ENCODE data around the gene WDR37. TPM values are rescaled to one million over a fixed set of nuclear protein-coding genes. Genes with fewer than 3 reads are reported as not detected.
"Not testable (repeated sequence)": the region's sequence is repeated elsewhere in the genome, so short reads cannot be mapped to it uniquely, and the experiment has no call there.

Gene WDR37
- total RNA-seq, 1 donor from 2014 or later, result 38.5 TPM

DNA sequence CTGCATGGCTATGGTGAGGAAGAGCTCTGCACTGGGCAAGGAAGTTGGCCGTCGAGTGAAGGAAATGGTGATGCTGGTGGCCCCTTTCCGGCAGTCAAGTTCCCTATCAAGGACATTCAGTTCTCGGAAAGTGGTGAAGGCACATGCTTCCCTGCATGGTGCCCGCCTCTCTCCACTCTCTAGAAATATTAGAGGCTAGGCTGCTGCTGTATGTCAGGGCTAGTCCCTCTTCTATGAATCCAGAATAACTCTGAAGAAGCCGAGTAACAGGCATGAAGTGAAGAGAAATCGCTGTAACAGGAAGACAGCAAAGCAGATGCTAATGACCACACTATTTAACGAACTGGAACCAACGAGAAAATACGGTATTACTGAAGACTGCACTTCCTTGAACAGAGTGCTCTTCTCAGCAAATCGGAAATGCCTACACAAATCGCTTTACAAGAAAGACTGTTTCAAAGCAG is 12.6 kb upstream of the WDR37 start:
- DNase-seq (ENCODE audit: low spot score), result peak; percentile 23

- DNase-seq (ENCODE audit: low spot score), result no peak
Measured at GRCh38 chr10:1044146-1044545, 12.0 kb upstream of the WDR37 start.

DNA sequence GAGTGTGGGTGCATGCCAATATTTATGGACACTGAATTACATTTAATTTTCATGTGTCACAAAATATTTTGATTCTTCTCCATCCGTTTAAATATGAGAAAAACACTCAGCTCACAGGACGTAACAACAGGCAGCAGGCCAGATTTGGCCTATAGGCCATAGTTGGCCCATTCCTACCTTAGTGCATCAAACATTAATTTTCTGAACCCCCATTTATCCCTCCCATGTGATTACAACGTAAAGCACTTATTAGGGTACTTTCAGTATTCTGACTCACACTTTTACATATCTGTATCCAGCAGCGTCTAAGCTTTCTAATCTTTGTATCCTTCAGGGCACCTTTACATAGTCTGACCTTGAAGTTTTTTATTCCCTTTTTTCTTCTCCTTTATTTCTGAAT is 11.2 kb upstream of the WDR37 start:
- no peak for DNase-seq (ENCODE audit: low spot score)

DNA sequence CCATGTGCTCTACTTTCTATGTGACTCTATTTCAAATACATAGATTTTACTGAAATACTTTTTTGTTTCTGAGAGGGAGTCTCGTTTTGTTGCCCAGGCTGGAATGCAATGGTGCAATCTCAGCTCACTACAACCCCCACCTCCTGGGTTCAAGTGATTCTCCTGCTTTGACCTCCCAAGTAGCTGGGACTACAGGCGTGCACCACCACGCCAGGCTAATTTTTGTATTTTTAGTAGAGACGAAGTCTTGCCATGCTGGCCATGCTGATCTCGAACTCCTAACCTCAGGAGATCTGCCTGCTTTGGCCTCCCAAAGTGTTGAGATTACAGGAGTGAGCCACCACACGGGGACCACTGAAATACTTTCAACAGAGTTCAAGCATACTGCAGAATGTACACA is 10.8 kb upstream of the WDR37 start:
- DNase-seq (ENCODE audit: low spot score), result no peak

GRCh38 chr10:1047937-1048336 is 8.2 kb upstream of the WDR37 start:
- no peak for DNase-seq (ENCODE audit: low spot score)

GRCh38 chr10:1048349-1048731 is 7.8 kb upstream of the WDR37 start:
- no peak for DNase-seq (ENCODE audit: low spot score)

DNA sequence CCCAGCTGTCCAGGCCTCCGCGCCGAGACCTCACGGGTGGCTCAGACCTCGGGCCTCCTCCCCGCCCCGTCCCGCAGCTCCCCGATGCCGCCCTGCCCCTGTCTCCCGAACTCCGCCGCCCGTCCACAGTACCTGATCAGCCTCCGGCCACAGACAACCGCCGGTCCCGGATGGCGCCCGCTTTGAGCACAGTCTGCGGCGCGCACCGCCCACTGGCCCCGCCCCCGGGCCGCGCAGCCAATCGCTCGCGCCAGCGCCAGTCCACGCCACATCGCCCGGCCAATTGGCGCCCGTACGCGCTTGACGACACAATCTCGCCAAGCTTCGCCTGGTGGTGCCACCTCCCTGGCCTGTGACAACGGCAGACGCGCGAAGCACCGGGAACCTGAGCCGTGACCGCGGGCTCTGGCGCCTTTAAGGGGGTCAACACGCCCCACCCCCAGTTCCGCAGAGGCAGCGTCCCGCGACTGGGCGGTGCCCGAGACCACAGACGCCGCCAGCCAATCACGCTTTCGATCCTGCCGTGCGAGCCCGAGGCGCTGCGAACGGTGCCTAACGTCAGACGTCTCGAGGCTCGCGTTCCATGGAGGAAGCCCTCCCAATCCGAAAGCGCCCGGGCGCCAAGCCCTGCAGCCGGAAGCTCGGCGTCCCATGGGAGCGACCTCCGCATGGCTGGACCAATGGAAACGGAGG is 7.3 kb upstream of the WDR37 start, which contains the start of gene IDI1:
Gene IDI1 (minus strand): TSS at position 388 of the 693 bp plus-strand sequence. CDS start 116 bp downstream, at position 272.
- DNase-seq (ENCODE audit: low spot score), result peak; percentile 99

GRCh38 chr10:1049425-1049958 is 6.7 kb upstream of the WDR37 start:
- DNase-seq (ENCODE audit: low spot score), result no peak

DNA sequence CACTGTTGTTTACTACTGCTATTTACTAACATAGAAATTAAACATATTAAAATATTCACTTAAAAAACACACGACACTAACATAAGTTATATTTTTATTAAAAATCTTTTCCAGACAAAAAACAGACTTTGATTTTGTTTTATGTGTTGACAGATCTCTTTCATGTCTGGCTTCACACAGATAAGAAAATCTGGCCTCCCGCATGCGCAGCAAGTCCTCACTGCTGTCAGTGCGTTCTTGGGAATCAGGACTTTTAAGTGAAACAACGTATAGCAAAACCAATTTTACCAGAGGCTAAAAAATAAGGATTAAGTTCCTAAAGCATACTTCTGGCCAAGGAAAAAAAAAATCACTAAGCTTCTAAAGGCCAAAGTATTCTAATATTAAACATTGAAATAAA is 6.0 kb upstream of the WDR37 start:
- peak; percentile 76 for DNase-seq (ENCODE audit: low spot score)

DNA sequence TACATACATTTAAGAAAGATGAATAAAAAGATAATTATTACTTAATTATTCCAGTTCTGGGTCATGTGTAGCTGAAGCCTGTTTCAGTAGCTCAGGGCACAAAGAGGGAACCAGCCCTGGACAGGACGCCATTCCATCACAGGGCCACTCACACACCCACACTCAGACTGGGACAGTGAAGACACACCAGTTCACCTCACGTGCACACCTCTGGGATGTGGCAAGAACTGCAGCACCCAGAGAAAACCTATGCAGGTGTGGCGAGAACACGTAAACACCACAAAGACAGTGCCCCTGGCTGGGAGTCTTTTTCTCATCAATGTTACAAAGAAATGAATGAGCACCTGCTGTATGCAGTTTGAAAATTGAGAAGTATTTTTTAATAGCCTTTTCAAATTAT is 5.6 kb upstream of the WDR37 start:
- no peak for DNase-seq (ENCODE audit: low spot score)

DNA sequence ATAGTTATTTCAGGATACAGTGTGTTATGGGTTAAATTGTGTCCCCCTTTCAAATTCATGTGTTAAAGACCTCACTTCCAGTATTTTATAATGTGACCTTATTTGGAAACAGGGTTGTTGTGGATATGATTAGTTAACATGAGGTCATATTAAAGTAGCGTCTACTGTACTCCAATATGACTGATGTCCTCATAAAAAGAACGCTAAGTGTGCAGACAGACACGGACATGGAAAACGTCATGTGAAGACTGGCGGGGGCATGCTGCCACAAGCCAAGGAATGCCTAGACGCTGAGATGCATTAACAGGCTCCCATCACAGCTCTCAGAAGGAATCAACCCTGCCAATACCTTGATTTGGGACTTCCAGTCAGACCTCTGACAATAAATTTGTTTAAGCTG is 1.5 kb upstream of the WDR37 start:
- DNase-seq (ENCODE audit: low spot score), result peak; percentile 40

DNA sequence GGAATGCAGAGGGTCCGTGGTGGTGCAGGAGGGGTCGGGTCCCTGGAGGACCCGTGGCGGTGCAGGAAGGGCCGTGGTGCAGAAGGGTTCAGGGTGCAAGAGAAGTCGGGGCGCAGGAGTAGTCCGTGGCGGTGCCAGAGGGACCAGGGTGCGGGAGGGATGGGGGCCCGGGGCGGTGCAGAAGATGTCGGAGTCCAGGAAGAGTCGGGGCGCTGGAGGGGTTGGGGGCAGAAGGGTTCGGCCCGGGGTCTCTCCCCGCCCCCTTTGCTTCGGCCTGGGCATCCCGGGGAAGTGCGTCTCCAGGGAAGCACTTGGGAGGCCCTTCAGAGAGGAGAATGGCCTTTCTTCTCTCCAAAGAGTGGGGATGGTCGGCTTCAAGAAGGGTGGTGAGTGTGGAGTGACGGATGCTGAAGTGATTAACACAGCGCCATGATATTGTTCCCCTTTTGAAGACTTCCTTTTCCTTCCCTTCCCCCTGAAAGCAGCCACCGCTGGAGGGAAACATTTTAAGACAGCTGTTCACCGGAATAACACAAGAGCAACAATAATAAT is 997 bp downstream of the WDR37 start:
- peak; percentile 15 for DNase-seq (ENCODE audit: low spot score)

- DNase-seq (ENCODE audit: low spot score), result no peak
Measured at GRCh38 chr10:1058017-1058416, 1.8 kb downstream of the WDR37 start.

DNA sequence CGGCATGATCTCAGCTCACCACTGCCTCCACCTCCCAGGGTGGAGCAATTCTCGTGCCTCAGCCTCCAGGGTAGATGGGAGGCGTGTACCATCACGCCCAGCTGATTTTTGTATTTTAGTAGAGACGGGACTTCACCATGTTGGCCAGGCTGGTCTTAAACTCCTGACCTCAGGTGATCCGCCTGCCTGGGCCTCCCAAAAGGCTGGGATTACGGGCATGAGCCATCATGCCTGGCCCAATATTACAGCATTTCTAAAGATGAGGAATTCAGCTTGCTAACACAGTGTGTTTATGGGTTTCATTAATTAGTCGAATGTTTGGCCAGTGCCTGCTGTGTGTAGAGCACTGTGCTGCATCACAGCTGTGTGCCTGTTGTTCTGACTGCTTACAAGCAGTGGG is 3.7 kb downstream of the WDR37 start:
- DNase-seq (ENCODE audit: low spot score), result peak; percentile 13

DNA sequence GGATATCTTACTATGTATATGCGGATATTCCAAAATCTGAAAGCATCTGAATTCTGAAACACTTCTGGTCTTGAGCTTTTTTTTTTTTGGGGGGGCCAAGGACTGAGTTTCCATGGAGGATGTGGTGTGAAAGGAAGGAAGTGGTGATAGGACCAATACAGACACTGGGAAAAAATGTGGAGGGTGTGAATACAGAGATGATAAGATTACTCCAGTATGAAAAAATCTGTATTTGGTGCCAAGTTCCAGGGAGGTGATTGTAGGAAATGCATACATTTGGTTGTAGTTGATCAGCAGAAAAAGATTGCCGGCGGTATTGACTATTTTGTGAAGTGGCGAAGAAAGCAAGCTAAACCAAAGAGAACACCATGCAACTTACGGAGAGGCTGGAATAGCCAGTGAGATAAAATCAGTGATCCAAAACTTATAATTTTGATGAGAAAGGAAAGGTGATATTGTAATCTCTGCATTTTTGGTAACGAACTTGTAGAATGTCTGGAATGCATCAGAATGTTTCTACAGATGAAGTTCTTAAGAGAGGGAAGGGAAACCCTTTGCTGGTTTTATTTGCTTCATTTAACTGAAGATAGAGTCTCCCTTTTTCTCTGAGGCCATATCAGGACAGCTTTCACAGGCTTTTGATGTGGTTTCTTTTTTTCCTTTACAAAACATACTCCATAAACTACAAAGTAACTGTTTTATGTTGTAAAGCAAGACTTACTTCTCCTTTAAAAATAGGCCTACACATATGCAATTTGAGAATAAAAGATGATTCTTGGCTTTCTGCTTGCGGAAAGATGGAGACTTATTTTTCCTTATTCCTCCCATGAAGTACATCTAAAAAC is 6.0 kb downstream of the WDR37 start:
- peak; percentile 73 for DNase-seq (ENCODE audit: low spot score)

- DNase-seq (ENCODE audit: low spot score), result no peak
Measured at GRCh38 chr10:1063232-1063865, 7.2 kb downstream of the WDR37 start.

DNA sequence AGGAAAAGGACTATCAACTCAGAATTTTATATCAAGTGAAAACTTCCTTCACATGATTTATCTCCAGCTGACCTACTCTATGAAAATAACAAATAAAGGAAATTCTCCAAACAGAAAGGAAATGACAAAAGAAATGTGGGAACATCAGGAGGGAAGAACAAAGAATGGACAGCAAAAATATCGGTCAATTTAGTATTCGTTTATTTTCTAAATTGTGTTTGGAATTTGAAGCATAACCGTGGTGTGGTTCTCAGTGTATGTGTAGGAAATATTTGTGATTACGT is 8.7 kb downstream of the WDR37 start:
- DNase-seq (ENCODE audit: low spot score), result no peak

DNA sequence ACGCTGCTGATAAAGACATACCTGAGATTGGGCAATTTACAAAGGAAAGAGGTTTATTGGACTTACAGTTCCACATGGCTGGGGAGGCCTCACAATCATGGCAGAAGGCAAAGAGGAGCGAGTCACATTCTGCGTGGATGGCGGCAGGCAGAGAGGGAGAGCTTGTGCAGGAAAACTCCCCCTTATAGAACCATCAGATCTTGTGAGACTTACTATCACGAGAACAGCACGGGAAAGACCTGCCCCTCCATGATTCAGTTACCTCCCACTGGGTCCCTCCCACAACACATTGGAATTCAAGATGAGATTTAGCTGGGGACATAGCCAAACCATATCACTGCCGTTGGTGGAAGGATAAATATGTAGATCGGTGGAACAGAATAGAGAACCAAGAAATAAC is 10.5 kb downstream of the WDR37 start:
- DNase-seq (ENCODE audit: low spot score), result not testable (repeated sequence)

DNA sequence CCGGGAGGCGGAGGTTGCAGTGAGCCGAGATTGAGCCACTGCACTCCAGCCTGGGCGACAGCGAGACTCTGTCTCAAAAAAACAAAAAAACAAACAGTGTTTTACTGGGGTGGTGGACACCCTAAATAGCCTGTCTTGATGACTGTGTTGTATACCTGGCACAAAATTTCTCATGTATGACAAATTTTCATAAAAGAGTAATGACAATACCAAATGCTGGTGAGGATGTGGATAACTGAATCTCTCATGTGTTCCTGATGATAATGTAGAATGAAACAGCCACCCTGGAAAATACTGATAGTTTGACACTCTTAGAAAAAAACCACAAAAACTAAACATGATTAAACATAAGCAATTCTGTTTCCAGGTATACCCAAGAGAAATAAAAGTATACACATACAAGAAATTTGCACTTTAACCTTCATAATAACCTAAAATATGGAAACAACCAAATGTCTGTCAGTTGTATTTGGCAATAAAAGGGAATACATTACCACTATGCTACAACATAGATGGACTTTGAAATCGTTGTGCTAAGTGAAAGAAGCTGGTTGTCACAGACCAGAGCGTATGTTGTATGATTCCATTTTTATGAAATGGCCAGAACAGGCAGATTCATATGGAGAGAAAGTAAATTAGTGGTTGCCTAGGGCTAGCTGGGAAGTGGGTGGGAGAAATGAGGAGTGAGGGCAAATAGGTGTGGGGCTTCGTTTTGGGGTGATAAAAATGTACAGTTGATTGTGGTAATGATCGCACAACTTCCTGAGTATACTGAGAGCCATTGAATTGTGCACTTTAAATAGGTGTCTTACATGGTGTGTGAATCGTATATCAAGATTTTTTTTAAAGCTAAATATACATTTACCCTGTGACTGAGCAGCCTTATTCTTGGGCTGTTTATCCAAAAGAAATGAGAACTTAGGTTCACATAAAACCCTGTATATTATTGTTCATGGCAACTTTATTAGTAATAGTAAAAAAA is 12.5 kb downstream of the WDR37 start:
- DNase-seq (ENCODE audit: low spot score), result no peak

GRCh38 chr10:1070919-1071318 is 14.7 kb downstream of the WDR37 start:
- DNase-seq (ENCODE audit: low spot score), result no peak
